SKM-1 treated with dmso at 0.1 percent for 144 hours (cell line): ENCODE measurements around the gene OR51A2.
A peak's percentile ranks its signal among the peaks of the same experiment; 100 is the strongest.
"Not testable (repeated sequence)": the region's sequence is repeated elsewhere in the genome, so short reads cannot be mapped to it uniquely, and the experiment has no call there.

Source experiments
- DNase-seq: peaks from one replicate; lab custom pipeline; 2025; ENCODE audit not compliant: unreplicated experiment; lab: John Stamatoyannopoulos, UW

OR51A2 gene, protein sequence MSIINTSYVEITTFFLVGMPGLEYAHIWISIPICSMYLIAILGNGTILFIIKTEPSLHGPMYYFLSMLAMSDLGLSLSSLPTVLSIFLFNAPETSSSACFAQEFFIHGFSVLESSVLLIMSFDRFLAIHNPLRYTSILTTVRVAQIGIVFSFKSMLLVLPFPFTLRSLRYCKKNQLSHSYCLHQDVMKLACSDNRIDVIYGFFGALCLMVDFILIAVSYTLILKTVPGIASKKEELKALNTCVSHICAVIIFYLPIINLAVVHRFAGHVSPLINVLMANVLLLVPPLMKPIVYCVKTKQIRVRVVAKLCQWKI

DNA sequence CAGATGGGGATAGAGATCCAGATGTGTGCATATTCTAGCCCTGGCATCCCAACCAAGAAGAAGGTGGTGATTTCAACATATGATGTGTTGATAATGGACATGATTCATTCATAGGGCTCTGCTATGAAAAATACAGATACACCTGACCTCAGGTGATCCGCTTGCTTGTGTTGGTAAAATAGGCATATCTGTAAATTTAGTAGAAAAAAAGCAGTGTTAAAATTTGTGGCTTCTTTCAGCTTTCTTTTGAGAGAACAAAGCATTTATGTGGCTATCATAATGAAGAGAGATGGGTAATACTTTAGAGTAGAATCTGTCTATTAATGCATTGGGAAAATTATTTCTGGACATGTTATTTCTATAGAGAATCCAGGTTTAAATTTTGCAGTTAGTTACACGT is at the start of gene OR51A2:
Gene OR51A2, minus strand, starts transcription at position 101 of the 400 bp plus-strand sequence. Its CDS starts 0 bp downstream, at position 101.
- not testable (repeated sequence) for DNase-seq

DNA sequence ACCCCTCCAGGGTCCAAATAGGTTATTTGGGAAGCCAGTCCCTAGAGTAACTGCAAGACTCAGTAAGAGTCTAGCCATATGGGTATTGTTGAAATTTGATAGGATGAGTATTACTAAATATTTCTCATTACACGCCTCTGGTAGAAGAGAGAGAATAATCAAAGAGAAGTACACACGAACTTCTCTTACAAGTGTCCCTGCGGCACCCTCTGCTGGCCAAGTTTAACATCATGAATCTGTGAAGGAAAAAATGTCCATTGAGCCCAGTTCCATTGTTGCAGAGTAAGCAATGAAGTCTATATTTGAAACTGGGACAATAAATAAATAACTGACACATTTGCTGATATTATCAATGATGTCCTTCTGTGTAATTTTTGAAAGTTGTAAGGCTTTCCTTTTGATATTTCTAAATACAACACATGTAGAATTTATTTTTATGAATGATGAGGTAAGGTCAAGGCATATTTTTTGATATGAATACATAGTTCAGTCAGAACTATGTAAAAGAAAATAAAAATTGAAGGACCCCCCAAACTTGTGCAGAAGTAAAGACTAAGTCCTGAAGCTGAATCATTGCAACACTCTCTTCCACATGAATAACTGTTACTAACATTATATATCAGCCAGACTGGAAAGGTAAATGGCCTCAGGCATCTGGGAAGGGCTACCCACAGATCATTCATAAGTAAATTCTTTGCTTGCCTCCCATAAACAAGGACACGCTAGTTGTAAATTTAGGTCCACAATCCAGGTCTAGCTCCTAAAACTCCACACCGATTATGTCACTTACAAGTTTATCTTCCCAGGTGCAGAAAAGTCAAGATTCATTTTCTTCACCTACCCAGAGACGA is 49.1 kb upstream of the OR51A2 start:
- DNase-seq = peak; percentile 9

DNA sequence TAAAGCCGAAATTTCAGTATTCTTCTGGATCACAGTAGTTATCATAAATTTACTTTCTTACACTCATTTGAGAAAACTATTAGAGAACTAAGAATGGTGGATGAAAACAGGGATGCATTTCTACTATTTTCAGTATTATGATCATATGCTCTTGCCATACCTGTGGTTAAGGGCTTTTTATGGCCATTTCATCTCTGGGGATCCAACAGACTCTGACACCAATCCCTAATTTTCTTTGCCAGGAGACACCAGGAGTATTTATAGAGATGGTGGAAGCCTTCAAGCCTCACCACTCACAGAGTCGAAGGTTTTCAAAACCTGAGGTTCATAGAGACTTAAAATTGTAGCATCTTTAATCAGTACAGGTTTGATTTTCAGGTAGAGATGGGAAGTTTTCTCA is 39.0 kb upstream of the OR51A2 start, which contains the start of gene OR51L1:
Gene OR51L1, plus strand, starts transcription at position 301 of the 400 bp plus-strand sequence. CDS start 4,132 bp downstream, outside the sequence.
- DNase-seq = no peak

DNA sequence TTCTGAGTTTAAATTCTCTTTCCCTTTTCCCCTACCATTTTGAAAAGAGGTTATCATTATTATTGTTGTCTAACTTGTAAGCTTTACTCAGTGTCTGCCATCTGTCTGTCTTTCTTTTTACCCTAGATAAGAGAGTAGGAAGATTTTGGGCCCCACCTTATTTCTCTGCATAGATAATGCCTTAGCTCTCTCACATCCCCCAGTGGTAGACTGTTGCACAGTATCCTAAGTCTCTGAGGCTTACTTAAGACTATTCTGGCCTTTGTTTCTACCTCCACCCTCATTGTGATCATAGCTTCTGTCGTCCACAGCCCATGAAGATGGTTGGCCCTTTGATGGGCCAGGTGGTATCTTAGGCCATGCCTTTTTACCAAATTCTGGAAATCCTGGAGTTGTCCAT is 35.5 kb upstream of the OR51A2 start:
- no peak for DNase-seq

DNA sequence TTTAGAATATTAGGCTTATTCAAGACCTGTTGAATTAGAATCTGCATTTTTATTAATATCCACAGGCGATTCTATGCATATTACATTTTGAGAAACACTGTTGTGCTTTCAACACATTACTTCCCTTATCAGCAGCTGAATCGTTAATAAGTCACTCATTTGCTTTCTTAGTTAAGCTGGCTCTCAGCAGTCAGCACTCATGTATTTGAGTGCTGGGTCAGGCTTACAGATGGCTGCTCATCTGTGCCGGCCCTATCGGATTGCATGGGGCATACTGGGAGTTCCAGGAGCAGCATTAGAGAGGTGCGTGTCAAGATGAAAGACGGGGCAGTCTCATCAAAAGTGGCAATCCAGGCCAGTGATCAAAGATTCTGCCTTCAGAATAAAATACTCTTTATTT is 28.3 kb upstream of the OR51A2 start:
- no peak for DNase-seq

DNA sequence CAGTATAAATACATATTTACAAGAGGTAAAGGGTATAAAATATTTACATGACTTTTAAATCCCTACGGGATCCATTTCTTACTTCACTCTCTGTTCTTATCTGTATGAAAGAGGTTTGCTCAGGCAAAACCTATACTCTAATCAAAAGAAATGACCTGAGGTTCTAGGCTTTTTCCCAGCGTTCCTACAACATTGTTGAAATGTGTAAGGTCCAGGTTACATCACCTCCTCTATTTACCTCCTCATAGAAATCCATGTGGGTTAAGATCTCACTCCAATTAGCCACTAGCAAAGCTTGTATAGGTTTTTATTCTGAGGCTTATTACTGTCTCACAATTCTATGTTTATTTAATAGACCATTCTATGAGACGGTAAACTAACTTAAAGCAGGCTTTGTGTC is 27.2 kb upstream of the OR51A2 start:
- no peak for DNase-seq

DNA sequence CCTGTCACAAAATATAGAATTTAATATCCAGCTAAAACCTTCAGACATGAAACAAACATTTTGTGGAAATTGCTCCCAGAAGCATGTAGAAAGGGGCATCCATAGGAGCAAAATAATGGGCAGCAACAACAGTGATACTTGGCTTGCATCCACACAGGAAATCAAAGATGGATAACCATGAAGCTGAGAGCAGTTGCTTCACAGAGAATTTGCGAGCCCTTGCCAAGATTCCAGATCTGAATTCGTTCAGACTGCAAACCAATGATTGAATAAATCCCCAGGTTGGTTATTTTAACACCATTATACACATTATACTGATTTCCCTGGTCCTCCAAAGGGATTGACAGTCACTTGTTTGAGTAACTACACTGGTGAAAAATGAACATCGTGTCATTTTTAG is 23.5 kb upstream of the OR51A2 start:
- no peak for DNase-seq

DNA sequence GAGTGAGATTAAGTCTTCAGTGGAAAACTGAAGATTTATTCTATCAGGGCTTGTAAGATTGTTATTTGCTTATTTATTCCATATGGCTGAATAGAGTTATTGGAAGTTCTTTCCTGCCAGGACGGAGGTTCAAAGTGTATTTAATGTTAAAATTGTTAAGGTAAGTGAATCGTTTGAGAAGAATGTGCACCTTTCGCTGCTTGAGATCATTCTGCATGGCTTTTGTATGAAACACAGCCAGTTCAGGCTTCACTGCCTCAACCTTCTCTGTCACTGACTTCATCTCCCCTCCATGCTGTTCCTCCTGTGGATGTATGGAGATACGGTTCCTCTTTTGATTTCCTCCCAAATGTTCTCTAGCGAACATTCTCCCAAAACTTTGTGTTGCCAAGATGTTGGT is 19.9 kb upstream of the OR51A2 start:
- no peak for DNase-seq

DNA sequence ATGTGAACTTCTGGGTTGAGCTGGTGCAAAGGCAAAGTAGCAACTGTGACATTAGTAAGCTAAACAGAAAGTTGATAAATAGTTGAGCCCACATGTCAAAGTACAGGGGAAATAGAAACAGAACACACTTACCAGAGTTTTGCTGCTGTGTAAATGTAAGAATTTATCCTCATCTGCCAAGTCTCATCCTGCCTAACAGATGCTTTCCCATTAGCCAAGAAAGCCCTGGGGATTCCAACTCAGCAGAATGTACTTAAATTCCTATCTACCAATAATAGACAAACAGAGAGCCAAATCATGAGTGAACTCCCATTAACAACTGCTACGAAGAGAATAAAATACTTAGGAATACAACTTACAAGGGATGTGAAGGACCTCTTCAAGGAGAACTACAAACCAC is 7.3 kb upstream of the OR51A2 start:
- no peak for DNase-seq

DNA sequence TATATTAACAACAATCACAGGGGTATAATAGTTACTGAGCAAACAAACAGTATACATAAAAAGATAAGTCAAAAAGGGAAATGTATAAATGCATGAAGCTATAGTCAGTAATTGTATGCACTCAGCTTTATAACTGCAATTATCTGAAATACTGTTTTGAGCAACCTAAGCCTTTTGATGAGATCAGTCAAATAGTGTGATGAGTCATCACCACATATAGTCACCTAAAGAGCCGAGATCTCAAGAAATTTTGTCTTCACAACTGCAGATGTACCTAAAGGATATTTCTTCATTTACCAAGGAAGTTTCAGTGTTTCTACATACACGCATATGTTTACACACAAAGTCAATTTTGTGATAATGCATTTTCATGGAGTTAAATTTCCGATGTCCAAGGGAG is 5.4 kb upstream of the OR51A2 start:
- DNase-seq = no peak

DNA sequence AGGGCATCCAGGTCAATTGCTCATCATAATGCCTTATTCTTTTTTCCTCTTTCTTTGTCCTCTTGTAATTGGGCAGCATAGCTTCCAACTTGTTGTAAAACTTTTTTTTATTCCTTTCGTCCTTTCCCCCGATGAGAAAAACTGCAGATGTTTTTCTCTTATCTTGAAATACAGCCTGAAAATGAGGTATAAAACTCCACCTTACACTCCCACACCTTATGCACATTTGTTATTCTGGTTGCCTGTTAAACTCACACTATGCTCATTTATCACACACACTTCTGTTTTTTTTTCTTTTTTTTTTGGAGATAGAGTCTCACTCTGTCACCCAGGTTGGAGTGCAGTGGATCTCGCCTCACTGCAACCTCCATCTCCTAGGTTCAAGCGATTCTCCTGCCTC is 1.9 kb upstream of the OR51A2 start:
- DNase-seq = no peak

DNA sequence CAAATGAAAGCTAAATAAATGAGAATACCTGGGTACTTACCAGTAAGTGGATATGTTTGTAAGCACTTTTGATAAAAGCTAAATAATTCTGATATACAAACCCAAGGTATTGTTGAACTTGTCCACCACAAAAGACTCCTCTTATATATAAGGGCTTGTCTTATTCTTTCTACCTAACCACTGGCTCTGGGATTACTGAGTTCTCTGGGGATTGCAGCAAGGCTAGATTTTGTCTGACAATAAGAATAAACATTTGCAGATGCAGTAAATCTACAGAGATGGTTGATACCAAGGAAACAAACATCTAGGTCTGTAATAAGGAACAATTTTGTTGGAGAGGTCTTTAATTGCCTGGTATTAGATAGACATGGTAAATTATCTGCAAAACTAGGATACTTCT is 8.0 kb downstream of the OR51A2 start, which contains the start of gene OR51A4:
Gene OR51A4, minus strand, starts transcription at position 101 of the 400 bp plus-strand sequence. CDS start 505 bp downstream, outside the sequence.
- DNase-seq = no peak

DNA sequence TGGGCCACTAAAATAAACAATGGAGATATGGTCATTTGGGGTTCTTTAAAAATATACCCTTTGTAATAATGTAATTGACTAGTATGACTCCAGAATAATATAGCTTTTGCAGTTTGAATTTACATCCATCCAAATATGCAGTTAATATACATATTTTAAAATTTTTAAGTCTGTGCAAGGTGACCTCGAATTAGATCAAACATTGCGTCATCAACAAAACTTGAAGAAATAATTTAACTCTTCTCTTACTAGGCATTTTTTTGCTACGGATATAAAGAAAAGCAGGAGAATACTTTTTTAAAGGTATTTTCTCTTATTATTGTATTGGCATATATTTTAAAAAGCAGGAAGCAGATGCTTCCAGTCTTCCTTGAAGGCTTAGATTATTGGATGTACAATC is 18.8 kb downstream of the OR51A2 start:
- DNase-seq = no peak

DNA sequence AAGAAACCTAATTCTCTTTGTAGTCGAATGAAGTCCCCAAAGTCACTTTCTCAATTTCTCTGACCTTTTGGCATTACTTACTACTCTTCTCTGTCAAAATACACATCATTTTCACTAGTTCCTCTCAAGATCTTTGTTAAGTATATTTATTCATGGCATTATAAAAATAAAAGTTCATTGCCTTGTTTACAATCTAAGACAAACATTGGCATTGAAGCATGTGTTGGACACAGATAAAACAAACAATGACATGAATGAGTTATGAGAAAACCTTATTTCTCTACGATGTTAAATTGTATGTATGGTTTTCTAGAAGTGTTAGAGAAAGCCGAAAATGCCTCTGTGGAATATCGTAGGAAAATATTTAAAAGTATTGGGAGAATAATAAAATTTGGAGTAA is 22.8 kb downstream of the OR51A2 start:
- no peak for DNase-seq

DNA sequence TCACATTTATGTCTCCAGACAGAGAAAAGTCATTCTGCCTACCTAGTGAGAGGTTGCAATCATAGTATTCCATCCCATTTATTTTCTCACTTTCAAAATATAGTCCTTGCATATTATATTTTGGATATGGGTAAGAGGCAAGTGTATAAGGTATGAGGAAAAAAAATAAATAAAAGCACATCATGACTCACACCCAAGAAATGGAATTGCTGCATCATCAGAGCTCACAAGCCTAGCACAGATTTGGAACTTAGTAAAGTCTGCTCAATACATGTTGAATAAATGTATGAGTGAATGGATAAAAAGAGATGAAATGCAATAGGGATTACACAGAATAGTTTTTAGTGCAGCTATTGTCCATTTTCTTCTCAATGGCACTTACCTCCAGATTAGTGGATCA is 28.9 kb downstream of the OR51A2 start:
- DNase-seq = no peak

DNA sequence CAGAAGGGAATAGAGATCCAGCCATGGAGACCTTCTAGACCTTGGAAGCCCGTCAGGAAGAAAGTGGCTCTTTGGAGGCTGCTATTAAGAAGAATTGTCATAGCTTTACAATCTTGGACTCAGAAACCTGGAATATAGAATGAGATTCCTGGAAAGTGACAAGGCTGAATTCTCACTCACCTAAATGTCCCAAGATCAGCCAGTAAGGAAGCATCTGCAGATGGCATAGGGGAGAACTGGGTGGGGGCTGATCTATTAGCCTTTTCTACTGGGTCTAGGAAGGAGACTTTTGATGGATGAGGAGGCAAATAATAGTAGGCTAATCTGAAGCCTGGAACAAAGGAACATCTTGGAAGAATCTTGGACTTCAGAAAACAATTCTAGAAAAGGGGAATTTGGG is 31.3 kb downstream of the OR51A2 start, which contains the start of gene OR51G1:
Gene OR51G1, minus strand, starts transcription at position 101 of the 400 bp plus-strand sequence. Its CDS starts 0 bp downstream, at position 101.
- no peak for DNase-seq

DNA sequence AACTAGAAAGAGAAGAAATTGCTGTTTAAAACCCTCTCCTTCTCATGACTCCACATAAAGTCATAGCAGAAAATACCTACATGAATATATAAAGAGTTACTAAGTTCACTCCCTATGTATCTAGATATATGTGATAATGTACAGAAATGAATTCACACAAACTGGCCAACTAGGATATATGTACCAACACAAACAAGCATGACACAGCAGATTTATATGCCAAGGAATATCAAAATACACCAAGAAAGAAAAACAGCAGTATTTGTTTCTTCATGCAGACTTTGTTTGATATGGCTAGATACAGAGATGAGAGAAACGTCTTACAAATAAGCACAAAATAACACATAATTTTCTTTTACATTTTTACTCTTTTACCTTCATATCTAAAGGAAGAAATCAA is 33.2 kb downstream of the OR51A2 start:
- DNase-seq = no peak

DNA sequence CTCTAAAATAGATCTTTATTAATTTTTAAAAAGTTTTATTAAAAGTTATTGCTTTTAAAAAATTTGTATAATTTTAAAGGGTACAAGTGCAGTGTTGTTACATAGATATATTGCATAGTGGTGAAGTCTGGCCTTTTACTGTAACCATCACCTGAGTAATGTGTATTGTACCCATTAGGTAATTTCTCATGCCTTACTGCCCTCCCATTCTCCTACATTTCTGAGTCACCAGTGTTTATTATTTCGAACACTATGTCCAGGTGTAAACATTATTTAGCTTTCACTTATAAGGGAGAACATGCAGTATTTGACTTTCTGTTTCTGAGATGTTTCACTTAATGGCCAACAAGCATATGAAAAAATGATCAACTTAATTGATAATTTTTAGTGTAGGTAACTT is 33.7 kb downstream of the OR51A2 start:
- DNase-seq = no peak

DNA sequence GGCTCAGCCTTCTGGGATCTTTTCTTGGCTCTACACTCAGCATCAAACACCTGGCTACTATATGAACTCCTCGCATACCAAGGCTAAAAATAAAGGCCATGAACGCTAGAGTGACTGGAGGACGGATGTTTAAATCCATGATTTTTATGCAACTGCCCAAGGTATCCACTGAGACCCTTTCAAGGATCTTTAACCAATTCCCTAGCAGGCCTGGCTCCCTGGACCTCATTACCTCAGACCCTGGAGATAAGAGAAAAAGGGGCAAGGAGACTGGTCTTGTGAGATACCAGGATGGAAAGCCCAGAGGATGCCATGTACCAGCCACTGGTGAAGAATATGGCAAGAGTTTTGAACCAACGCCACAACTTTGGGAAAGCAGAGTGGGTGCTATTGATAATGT is 36.3 kb downstream of the OR51A2 start, which contains the start of gene OR51G2:
Gene OR51G2, minus strand, starts transcription at position 101 of the 400 bp plus-strand sequence. CDS start 3,687 bp downstream, outside the sequence.
- no peak for DNase-seq

DNA sequence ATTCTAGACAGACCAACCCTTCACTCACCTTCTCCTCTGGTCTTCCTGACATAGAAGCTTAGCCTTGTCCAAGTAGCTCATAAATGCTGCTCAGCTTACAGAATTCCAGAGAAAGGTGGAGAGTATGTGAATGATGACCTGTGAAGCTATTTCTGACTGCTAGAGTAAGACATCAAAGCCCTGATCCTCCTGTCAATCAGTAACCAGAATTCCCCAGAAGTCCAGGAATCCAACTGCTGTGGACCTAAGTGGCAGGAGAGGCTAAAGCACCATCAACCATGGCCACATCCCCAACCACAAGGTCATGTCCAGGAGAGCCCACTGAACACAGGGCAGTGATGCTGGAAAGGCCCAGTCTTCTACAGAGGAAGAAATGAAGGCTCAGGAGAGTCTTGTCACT is 38.9 kb downstream of the OR51A2 start:
- no peak for DNase-seq
